IPS-NIHi7 (cell line): Measurements from ENCODE around the gene CARS1.

Source experiments
- DNase-seq: peaks from one replicate; pipeline ENCODE4 v3.0.0; 2012; ENCODE audit warnings: mixed read lengths; ENCODE audit errors: extremely low spot score

Gene CARS1

DNA sequence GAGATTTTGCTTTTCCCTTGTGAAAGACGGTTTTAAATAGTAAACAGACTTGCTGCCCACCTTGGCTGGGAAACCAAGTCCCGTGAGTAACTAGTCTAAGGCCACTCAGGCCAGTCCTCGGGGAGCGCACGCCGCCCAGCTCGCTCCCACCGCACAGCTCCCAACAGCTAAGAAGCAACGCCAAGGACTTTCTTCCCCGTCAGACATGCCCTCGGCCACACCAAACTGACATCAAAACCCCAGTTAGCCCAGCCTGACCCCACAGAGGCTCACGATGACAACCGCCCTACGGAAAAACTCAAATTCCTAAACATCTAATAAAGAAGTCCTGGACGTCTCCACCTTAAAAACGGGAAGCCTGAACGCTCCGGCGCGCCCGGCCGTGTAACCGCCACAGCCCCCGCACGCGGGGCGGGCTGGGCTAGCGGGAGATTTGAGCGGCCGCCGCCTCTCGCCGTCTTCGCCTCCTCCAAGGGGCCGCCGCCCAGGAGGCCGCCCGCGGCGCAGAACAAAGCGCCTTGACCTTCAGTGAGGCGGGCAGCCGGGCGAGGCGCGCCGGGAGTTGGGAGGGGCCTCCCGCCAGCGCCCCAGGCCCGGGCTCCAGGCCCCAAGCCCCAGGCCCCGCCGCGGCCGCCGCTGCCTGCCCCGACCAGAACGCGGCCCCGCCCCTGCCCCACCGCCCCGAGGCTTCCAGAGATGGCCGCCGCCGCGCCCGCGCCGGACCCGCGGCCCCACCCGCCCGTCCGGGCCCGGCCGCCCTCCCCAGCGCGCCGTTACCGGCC is 65.6 kb downstream of the CARS1 start:
- peak; percentile 79 for DNase-seq

DNA sequence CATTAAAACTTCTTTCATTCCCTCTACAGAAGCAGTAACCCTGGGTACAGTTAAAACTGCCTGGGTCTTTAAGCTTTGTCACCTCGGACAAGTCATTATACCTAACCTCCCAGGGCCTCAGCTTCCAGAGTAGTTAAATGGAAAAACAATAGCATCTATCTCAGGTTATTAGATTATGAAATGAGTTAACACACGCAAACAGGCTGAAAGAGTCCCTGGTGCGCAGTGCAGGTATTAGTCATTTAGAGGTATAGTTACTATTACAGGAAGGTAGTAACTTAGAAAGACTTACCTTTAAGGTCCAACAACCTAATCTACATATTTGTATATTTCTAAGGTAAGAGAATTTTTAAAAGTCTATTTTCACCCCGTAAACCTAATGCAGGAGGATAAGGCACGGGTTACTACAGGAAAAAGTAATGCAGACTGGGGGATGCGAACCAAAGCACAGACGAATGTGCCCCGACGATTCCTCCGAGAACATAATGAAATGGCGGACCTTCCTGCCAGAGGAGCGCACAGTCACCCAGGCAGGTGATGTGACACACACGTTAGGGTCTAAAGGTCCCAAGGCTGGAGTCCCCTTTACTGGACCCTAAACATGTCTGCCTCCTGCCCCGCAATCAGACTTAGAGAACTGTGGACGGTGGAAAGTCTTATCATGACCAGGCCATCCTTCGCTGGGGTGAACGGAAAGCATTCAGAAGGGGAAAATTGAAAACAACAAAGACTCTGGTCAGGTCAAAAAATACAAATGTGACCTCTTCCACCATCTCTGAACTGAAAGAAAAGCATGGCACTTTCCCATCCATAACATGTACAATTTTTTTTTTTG is 66.4 kb downstream of the CARS1 start:
- peak; percentile 24 for DNase-seq

- no peak for DNase-seq
These were observed 67.7 kb downstream of the CARS1 start for GRCh38 chr11:2989551-2989950.

DNA sequence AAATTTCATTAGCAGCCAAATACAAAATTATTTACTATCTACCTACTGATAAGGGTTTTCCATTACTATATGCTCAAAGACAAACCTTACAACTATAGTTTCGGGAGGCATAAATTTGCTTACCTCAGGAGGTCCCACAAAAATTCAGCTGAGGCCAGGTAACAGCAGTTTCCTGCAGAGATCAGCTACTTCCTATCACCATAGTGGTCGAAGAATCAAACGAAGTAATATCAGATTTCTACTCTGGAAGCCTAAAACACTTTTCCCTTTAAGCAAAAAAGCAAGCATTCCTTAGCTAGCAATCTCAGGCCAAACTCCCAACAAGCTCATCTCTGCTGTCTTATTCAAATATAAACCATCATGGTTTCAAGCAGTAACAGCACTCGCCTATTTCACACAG is 68.2 kb downstream of the CARS1 start:
- DNase-seq, result no peak

DNA sequence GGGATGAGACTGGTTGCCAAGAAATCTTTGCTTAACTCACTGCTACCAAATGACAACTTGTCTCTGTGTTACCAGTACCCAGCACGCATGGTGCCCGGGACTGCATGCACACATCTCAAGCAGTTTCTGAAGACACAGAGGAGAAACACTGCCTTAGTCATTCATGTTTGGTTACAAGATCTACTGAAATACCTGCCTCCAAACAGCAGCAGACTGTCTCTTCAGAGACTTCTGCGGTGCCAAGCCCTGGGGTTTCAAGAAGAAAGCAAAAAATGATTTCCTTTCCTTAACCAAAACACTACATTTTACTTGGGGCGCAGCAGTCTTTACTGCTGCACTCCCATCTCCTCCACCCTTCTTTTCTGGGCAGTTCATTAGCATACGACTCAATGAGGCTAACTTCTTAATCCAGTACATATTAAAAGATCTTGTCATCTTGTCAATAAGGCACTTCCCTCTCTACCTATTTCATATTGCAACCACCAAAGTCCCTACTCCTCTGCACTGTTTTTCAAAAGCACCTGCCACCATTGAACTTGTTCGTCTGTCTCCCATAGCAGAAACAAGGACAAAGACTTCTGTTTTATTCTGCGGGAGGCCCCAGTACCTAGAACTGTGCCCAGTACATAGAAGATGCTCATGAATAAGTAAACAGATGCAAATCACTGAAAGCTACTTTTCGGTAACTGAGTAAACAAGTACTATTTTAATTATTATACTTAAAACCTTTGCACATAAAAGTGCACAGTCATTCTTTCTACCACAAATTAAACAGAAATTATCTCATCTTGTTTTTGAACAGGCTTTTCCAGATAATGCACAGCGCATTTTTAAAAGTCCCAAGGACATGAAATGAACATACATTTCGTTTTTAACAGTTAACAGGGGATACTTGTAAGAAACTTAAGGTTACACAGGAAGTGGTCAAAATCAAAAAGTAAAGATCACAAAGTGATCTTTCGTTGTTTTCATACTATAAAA is 69.1 kb downstream of the CARS1 start:
- DNase-seq, result no peak

DNA sequence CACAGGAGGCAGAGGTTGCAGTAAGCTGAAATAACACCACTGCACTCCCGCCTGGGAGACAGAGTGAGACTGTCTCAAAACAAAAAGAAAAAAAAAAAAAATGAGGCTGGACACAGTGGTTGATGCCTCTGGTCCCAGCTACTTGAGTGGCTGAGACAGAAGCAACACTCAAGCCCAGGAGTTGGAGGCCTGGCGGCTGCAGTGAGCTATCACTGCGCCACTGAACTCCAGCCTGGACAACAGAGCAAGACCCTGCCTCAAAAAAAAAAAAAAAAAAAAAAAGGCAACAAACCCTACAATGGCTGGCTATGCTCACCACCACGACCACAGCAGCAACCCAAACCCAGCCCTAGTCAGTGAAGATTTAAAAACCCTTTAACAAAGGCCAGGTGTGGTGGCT is 73.3 kb downstream of the CARS1 start:
- no peak for DNase-seq

DNA sequence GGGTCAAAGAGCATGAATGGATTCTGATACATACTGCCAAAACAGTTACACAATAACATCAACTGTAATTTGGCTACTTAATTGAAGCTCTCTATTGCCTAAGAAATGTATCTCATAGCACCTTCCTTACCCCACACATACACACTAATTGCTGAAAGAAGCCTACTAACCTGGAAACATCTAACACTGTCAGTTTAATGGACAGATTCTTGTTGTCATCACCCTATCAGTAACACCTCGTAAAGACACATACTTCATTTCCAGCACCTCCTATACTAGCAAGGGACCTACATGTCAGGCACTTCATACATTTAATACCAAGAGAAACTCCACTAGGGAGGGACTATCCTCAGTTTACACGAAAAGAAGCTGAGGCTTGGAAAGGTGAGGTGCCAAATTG is 75.0 kb downstream of the CARS1 start:
- no peak for DNase-seq

- DNase-seq, result no peak
These were observed 76.1 kb downstream of the CARS1 start for GRCh38 chr11:2981130-2981529.

- DNase-seq, result no peak
These were observed 76.9 kb downstream of the CARS1 start for GRCh38 chr11:2980168-2980840.

- DNase-seq, result no peak
These were observed 80.1 kb downstream of the CARS1 start for GRCh38 chr11:2977113-2977512.

DNA sequence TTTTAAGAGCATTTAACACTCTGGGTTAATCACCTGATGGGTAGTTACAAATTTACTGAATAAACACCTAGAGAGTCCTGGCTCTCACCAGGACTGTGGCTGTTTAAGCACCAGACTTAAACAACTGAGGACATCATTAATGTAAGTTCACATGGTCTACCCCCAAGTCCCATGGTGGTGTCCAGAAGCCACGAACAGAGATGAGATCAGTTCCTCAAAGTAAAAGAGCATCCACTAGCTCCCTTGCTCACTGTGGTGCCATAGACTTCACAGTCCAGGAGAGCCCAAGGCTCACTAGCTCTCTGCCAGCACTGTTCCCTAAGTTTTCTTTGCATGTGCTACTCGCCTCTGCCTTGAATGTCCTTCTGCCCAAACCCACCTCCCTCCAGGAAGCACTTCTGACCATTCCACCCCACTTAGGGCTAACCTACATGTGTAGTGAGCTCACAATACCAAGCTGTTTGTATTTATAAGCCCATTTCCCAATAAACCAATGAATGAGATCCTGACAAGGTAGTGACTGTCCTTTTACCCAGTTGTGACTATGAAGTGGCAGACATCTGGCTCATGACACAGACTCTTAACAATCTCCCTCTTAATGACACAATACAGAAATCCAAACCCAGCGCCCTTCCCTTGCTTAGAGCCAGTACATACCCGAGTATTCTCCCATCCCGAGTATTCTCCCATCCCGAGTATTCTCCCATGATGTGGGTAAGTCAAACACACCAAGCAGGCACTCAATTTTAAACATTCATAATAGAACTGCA is 80.7 kb downstream of the CARS1 start:
- DNase-seq, result no peak

GRCh38 chr11:2975594-2975993 is 81.6 kb downstream of the CARS1 start:
- DNase-seq, result peak; percentile 57

GRCh38 chr11:2974272-2974671 is 83.0 kb downstream of the CARS1 start:
- no peak for DNase-seq

- no peak for DNase-seq
These were observed 88.8 kb downstream of the CARS1 start for GRCh38 chr11:2968341-2968900.

DNA sequence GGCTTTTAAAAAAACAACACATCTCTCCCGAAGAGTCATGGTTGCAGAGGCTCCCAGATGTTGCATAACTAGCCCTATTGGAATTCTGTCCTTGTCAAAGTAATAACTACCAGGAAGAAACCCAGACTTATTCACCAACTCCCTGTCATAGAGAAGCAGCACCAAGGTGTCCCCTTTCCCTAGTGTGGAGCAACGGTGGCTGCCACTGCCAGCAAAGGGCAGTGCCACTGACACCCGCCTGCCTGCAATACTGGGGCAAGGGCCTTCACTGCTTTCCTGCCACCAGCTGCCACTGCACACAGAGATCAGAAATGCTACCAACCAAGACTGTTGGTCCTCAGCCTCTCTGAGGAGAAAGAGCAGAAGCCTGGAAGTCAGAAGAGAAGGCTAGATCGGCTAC is 92.4 kb downstream of the CARS1 start:
- DNase-seq, result no peak

DNA sequence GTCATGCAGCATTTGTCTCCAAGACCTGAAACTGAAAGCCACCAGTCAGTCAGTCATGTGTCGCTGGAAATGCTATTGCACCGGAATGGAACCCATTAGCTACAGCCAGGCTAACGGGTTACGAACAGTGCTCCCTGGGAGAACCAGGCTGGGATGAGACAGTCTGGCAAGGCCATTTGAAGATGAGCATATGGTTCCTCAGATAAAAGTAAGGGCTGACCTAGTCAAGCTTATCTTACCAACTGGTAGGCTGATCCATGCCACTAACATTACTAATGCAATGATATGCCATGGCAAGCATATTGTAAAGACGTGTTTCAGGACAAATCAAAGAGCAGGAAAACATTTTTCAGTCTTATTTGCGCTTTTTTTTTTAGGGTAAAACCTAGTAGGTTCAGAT is 93.5 kb downstream of the CARS1 start:
- no peak for DNase-seq

GRCh38 chr11:2963112-2963754 is 94.0 kb downstream of the CARS1 start:
- no peak for DNase-seq

DNA sequence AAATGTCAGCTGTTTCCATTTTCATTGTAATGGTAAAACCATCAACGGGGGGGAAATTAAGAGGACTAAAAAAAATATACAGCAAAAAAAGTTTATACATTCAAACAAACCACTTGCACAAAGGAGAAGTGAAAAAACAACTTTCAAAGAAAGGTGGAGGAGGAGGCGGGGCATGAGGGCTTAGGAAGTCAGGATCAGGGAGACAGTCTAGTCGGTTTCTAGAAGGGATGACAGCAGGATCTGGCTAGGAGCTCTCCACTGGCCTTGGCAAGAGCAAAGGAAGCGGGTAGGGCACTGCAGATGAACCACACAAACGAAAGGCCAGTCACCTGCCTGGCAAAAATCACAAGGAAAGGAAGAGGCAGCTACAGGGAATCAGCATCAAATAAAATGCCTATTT is 96.1 kb downstream of the CARS1 start:
- no peak for DNase-seq

- DNase-seq, result no peak
These were observed 97.1 kb downstream of the CARS1 start for GRCh38 chr11:2960139-2960538.

GRCh38 chr11:2958251-2958650 is 99.0 kb downstream of the CARS1 start:
- no peak for DNase-seq
